CD4-positive, alpha-beta T cell treated with Interleukin-6 for 4 hours (primary cell): ENCODE measurements around the gene TXNL4B.
"Not testable (repeated sequence)": the region's sequence is repeated elsewhere in the genome, so short reads cannot be mapped to it uniquely, and the experiment has no call there.

Experiments used
- DNase-seq: peaks from one replicate; pipeline ENCODE4 v3.0.0-alpha.2; 2020; ENCODE audit warnings: mixed read lengths

Gene TXNL4B

DNA sequence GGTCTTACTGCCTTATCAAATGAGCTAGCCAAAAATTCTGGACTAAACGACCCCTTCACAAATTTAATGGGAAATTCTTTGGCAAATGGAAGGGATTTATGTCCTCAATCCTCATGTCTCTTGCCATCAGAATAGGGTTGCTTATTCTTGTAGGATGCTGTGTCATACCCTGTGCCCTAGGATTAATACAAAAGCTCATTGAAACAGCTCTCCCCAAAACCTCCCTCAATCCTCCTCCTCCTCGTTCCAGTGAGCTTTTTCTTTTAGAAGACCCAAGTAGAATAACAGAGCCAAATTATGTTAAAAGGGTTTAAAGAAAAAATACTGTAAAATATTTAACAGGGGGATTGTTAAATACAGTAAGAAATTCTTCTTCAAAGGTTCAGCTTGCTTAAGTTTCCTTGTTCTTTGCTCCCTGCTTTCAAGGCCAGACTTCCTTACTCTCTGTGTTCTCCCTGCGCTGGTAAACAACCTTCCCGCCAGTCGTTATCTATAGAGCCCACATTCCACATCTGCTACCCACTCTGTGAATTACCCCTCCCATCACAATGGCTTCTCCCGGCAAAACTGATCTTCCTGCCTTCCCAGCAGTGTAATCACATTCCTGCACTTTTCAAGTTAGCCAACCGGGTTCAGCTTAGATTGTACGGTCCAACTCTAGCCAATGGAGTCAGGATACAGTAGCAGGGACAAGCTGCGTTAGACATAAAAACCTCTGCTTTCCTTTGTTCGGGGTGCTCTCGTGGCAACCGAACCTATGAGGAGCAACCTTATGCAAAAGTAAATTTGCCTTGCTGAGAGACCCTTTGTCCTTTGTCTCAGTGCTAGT, 20.7 kb downstream of the TXNL4B start:
- no peak for DNase-seq

DNA sequence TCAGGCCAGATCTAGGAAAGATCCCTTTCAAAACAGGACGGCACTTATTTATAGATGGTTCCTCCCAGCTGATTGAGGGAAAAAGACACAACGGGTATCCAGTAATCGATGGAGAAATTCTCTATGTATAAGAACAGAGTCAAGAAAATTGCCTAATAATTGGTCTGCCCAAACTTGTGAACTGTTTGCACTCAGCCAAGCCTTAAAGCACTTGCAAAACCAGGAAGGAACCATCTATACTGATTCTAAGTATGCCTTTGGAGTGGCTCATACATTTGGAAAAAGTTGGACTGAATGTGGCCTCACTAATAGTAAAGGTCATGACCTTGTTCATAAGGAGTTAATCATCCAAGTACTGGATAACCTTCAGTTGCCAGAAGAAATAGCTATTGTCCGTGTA, 24.5 kb downstream of the TXNL4B start:
- no peak for DNase-seq

DNA sequence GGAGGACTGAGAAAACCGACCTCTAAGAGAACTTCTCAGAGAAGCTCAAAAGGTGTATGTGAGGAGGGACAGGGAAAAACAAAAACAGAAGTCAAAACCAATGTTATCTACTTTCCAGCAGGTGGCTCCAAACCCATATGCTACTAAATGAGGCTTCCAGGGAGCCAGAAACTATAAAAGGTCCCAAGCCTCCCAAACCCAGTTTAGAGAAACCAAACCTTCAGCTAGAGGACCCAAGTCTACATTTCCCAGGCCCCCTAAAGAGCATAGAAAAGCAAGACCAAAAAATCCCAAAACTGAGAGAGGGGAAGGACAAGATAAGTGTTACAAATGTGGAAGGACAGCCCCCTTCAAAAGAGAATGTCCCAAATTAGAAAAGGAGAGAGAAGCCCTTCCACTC, 26.7 kb downstream of the TXNL4B start:
- DNase-seq = no peak

DNA sequence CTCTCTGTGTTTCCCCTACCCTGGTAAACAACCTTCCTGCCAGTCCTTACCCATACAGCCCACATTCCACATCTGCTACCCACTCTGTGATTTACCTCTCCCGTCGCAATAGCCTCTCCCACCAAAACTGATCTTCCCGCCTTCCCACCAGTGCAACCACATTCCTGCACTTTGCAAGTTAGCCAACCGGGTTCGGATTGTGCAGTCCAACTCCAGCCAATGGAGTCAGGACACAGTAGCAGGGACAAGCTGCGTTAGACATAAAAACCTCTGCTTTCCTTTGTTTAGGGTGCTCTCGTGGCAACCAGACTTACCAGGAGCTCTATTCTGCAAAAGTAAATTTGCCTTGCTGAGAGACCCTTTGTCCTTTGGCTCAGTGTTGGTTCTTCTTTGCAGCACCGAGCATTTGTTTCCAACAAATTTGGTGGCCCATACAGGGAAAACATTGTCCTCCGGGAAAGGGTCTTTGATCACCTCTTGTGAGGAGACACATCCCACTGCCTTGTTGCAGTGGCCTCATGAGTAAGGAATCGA, 29.0 kb downstream of the TXNL4B start:
- DNase-seq = no peak

DNA sequence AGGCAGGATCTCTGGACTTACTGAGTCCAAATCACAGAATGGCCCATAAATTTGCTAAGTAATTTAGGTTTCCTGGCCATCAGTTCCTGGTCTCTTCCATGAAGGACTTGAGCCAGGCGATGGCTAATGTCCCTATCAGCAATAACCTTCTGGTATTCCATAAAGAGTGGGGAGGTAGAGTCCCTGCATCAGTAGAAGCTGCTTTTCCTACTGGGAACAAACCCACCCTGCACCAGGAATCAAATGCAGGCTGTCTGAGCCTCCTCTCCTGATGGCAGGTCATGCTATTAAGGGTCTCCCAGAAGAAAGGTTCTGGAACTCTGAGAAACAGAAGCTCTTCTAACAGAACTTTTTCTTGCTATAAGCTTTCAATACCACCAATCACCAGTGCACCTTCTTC, 31.9 kb downstream of the TXNL4B start:
- DNase-seq = no peak

DNA sequence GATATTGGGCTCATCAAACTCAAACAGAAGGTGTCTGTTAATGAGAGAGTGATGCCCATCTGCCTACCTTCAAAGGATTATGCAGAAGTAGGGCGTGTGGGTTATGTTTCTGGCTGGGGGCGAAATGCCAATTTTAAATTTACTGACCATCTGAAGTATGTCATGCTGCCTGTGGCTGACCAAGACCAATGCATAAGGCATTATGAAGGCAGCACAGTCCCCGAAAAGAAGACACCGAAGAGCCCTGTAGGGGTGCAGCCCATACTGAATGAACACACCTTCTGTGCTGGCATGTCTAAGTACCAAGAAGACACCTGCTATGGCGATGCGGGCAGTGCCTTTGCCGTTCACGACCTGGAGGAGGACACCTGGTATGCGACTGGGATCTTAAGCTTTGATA, 33.0 kb downstream of the TXNL4B start:
- DNase-seq = no peak

DNA sequence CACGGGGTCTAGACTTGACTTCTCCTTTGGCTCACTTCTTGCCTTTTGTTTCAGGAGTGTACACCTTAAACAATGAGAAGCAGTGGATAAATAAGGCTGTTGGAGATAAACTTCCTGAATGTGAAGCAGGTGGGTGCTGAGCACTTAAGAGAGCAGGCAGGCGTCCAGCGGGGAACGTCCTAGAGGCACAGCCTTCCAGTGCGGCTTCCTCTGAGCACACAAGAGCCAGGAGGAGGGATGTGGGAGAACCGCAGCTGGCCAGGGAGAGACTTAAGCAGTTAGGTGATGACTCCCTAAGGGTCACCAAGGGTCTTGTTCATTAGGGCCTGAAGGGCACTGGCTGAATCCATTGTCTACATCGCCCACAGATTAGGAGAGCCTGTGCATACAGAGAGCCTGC, 34.4 kb downstream of the TXNL4B start:
- DNase-seq = not testable (repeated sequence)

DNA sequence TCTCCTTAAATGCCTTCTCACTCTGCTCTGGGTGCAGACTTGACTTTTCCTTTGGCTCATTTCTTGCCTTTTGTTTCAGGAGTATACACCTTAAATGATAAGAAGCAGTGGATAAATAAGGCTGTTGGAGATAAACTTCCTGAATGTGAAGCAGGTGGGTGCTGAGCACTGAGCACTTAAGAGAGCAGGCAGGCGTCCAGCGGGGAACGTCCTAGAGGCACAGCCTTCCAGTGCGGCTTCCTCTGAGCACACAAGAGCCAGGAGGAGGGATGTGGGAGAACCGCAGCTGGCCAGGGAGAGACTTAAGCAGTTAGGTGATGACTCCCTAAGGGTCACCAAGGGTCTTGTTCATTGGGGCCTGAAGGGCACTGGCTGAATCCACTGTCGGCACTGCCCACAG, 36.1 kb downstream of the TXNL4B start:
- DNase-seq = not testable (repeated sequence)

DNA sequence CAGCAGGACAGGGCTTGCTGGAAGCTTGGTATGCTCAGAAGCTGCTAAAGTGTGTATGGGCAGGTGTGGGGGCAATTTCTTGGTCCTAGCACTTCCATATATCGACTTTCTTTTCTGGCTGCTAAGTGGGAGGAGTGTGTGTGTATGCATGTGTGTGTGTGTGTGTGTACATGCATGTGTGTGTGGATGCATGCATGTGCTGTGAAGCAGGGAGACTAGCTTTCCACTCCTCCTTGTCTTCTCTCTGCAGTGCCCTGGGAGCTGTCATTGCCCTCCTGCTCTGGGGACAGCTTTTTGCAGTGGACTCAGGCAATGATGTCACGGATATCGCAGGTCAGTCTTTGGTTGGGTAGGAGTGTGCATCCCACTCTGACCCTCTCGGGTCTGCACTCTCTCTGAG, 37.5 kb downstream of the TXNL4B start:
- no peak for DNase-seq

DNA sequence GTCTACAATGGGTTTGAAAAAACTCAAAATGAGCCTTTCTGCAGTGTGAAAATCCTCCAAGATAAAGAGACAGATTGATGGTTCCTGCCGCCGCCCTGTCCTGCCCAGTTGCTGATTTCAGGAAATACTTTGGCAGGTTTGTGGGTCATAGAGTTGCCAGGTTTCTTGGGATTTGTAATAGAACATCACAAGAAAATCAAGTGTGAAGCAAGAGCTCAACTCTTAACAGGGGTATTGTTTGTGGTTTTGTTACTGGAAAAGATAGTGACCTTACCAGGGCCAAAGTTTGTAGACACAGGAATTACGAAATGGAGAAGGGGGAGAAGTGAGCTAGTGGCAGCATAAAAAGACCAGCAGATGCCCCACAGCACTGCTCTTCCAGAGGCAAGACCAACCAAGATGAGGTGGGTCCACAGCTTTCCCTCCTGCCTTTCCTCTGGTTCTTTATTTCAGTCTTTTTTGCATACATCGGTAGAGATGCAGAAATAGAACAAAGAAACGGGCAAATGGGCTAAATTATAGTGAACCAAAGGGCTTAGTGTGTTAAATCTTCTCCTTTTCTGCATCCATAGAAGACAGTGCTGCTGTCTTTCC, 39.1 kb downstream of the TXNL4B start, which contains the start of gene HP:
TSS of gene HP (plus strand) at position 252 of the 594 bp plus-strand sequence. CDS start at position 400, 148 bp downstream.
- not testable (repeated sequence) for DNase-seq

DNA sequence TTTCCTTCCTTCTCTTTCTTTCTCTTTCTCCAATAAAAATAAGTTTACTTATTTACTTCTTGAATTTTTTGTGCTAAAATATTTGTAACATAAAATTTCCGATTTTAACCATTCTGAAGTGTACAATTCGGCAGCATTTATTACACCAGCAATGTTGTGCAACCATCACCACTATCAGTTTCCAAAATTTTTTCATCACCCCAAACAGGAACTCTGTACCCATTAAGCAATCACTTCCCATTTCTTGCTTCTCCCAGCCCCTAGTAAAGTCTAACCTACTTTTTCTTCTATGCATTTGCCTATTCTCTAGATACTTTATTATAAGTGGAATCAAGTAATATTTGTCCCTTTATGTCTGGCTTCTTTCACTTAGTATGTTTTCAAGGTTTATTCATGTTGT, 41.6 kb downstream of the TXNL4B start:
- DNase-seq = no peak

DNA sequence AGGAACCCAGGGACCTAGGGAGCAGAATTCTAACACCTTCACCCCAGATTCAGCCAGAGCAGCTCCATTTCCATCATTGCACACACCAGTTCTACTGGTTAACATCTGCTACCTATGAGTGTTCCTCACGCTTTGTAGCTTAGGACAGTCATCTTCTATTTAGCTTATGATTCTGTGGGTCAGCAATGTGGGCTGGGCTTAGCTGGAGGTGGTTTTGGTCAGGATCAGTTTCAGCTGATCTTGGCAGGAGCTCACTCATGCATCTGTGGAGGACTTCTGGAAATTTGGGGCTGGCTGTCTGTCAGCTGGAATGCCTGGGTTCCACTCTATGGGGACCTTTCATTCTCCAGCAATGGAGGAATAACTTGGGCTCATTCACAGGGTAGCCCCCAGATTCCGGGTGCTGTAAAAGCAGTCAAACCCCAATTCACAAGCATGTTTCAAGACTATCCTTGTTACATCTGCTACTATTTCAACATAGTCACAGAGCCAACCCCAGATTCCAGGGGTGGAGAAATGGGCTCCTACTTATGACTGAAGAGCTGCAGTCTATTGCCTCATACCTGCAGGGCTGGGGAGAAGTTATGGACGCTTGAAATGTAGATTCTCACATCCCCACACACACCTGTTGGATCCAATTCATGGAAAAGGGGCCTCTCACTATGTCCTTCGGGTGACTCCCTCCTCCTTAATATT, 42.5 kb downstream of the TXNL4B start:
- no peak for DNase-seq

DNA sequence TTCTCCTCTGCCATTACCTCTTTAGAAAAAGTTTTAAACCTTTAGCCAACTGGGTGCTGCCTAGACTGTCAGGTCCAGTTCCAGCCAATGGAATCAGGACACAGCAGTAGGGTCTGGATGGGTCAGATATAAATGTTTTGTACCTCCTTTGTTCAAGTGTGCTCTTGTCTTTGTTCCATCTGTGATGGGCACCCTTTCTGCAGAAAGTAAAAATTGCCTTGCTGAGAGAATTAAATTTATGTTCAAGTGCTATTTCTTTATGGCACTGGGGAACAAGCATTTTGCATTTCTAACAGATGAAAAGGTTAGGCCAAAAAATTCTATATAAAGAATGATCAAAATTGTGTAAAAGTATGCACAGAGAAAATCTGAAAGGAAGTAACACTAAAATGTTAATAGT, 44.3 kb downstream of the TXNL4B start:
- no peak for DNase-seq

DNA sequence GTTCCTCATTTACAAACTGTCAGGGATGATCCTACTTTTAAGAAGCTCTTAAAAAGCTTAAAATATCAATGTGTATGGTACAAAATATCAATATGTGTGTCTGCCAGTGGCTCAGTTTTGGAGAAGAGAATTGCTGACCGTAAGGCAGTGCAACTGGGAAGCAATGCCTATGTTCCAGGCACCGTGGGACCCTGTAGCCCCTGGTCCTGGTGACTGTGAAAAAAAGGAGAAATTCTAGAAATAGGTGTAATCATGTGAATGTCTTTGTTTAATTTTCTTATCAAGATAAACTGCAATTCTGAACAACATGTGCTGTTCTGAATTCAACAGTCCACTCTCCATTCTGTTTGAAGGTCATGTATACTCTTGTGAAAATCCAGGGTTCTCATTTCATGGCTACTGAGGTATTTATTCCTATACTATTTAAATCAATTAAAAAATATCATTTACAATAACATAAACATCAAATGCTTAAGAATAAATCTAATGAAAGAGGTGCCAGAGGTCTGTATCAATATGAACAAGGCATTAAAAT, 48.5 kb downstream of the TXNL4B start:
- no peak for DNase-seq

DNA sequence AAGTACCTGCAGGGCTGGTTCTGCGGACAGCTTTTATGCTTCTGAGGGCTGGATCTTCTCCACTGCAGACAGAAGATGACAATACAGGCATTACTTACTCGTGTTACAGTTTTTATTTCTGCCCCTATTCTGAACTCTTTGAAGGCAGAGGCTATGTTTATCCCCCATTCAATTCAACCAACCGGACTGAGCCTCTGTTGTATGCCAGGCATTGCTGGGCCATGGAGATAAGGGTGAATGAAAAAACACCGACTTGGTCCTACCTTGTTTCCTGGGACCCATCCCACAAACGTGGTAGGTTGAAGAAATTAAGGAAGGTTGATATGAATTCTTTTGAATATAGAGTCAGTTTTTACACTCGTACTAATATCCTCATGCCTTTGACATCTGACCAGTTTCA, 49.1 kb downstream of the TXNL4B start:
- no peak for DNase-seq

DNA sequence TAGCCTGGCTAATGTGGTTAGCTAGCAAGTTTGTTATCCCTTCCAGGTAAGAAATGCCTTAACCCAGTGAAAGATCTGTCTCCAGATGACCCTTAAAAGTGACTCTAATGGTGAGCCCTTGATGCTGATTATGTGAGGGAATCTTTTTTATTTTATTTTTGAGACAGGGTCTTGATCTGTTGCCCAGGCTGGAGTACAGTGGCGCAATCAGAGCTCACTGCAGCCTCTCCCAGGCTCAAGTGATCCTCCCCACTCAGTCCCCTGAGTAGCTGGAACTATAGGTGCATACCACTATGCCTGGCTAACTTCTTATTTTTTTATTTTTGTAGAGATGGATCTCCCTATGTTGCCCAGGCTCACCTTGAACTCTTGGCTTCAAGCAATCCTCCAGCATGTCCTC, 49.9 kb downstream of the TXNL4B start:
- no peak for DNase-seq

DNA sequence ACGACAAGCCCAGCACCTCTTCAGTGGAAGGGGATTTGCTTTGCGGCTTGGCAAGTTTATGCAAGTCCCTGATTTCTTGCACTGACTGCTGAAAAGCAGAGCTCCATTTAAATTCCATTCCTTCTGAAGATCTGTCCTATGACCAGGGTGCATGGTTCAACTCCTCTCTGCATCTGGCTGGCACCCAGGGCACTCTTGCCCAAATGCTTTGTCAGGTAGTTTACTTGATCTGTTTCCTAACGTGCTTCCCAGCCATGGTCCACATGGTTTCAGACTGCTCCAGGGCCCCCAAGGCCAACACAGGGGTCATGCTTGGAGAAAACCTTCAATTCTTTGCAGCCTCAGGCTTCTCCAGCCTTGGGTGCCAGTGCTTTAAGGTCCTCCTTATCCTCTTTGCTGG, 50.4 kb downstream of the TXNL4B start:
- DNase-seq = no peak

DNA sequence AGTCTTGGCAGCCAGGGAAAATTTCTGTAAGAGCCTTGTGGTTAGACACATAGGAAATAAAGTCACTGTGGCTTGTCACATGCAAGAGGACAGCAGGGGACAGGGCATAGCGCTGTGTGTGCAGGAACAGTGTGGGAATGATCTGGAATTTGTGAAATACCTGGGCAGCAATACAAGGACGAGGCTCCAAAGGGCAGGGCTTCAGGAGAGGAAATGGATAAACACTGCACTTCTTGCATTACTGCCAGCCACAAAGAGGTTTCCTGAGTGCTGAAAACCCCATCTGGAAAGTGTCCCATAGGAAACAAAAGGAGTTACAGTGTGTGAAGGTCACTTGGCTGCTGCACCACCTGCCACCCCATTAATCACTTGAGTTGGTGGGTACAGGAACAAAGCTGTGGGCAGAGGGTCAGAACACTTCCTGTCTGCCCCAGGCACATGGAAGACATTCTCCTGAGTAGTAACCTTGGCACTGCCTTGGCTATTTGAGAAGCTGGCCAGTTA, 51.2 kb downstream of the TXNL4B start:
- no peak for DNase-seq

DNA sequence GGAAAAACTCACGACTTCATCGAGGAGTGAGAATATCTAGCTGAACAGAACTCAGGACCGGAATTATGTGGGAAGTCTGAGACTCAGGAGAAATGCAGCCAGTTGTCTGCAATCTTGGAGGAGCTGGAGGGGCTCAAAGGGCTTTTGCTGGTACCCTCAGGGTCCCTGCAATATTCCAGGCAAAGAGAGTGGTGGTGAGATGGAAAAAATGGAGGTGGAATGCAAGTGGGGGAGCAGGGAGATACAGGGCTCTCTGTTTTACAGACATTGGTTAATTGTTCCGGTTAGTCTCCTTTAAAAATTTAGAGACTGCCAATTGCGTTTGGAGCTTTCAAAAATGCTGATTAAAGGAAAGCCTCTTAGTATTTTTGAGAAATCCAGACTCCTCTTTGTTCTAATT, 57.3 kb downstream of the TXNL4B start:
- DNase-seq = no peak
